Epithelial cell of prostate (primary cell): Measurements from ENCODE around the gene DCUN1D1.
A peak's percentile ranks its signal among the peaks of the same experiment; 100 is the strongest.
"Not testable (repeated sequence)": the region's sequence is repeated elsewhere in the genome, so short reads cannot be mapped to it uniquely, and the experiment has no call there.

Source experiments
- DNase-seq: peaks from one replicate; pipeline ENCODE4 v3.0.0-alpha.2; 2011; ENCODE audit warnings: low read depth, low spot score
- H3K27ac ChIP-seq: fragments of 450-650 bp; 2 replicates; pipeline ENCODE4 v1.5.1; 2017; ENCODE audit warnings: mild to moderate bottlenecking

The DCUN1D1 gene

GRCh38 chr3:182980204-182981037 is at the start of gene DCUN1D1:
Gene DCUN1D1, minus strand, starts transcription at chr3:182980538. Its CDS starts 49 bp downstream, at chr3:182980489.
- DNase-seq = peak; percentile 22
- peak within 1 kb of the TSS; percentile 44 for H3K27ac ChIP-seq

- no peak overlapping the region for H3K27ac ChIP-seq
- no peak for DNase-seq
These were observed 48.1 kb upstream of the DCUN1D1 start for GRCh38 chr3:183028416-183028815.

GRCh38 chr3:183027276-183027675 is 46.9 kb upstream of the DCUN1D1 start:
- no peak overlapping the region for H3K27ac ChIP-seq
- DNase-seq = no peak

GRCh38 chr3:183022936-183023516 is 42.7 kb upstream of the DCUN1D1 start:
- no peak overlapping the region for H3K27ac ChIP-seq
- no peak for DNase-seq

- no peak overlapping the region for H3K27ac ChIP-seq
- no peak for DNase-seq
These were observed 38.3 kb upstream of the DCUN1D1 start for GRCh38 chr3:183018421-183019192.

GRCh38 chr3:183015185-183015584 is 34.8 kb upstream of the DCUN1D1 start:
- no peak for DNase-seq
- no peak overlapping the region for H3K27ac ChIP-seq

GRCh38 chr3:183013856-183014255 is 33.5 kb upstream of the DCUN1D1 start:
- no peak for DNase-seq
- no peak overlapping the region for H3K27ac ChIP-seq

- no peak overlapping the region for H3K27ac ChIP-seq
- DNase-seq = no peak
These were observed 32.7 kb upstream of the DCUN1D1 start for GRCh38 chr3:183013074-183013473.

- DNase-seq = no peak
- no peak overlapping the region for H3K27ac ChIP-seq
These were observed 28.5 kb upstream of the DCUN1D1 start for GRCh38 chr3:183008800-183009199.

- DNase-seq = no peak
- H3K27ac ChIP-seq = no peak overlapping the region
These were observed 28.0 kb upstream of the DCUN1D1 start for GRCh38 chr3:183008303-183008702.

- no peak for DNase-seq
- H3K27ac ChIP-seq = no peak overlapping the region
These were observed 26.2 kb upstream of the DCUN1D1 start for GRCh38 chr3:183006396-183007002.

GRCh38 chr3:182999767-183000166 is 19.4 kb upstream of the DCUN1D1 start:
- no peak overlapping the region for H3K27ac ChIP-seq
- DNase-seq = no peak

GRCh38 chr3:182993486-182994201 is 13.3 kb upstream of the DCUN1D1 start:
- H3K27ac ChIP-seq, DNase-seq: not testable (repeated sequence)

GRCh38 chr3:182989566-182989965 is 9.2 kb upstream of the DCUN1D1 start:
- H3K27ac ChIP-seq = no peak overlapping the region
- DNase-seq = peak; percentile 31

GRCh38 chr3:182986021-182986420 is 5.7 kb upstream of the DCUN1D1 start:
- no peak for DNase-seq
- no peak overlapping the region for H3K27ac ChIP-seq

GRCh38 chr3:182983876-182984275 is 3.5 kb upstream of the DCUN1D1 start:
- no peak overlapping the region for H3K27ac ChIP-seq
- DNase-seq = no peak

- DNase-seq = no peak
- no peak overlapping the region for H3K27ac ChIP-seq
These were observed 671 bp upstream of the DCUN1D1 start for GRCh38 chr3:182981038-182981380.

GRCh38 chr3:182979674-182980191 is 605 bp downstream of the DCUN1D1 start:
- H3K27ac ChIP-seq = peak overlapping the region; percentile 44
- DNase-seq = no peak

GRCh38 chr3:182979103-182979673 is 1.1 kb downstream of the DCUN1D1 start:
- DNase-seq = no peak
- peak overlapping the region; percentile 44 for H3K27ac ChIP-seq
